ENCODE data around the gene HGF.

- TF ChIP-seq CTCF (conservative IDR thresholded peaks at IDR 0.05; ENCODE audit: low read depth, low read length) (no peak), EZH2 (IDR thresholded peaks at IDR 0.05; ENCODE audit: low read length, unreplicated experiment) (no peak), EZH2phosphoT487 (IDR thresholded peaks at IDR 0.05; ENCODE audit: borderline replicate concordance, low read length) (no peak)
Observed at GRCh38 chr7:81736091-81736490, 33.8 kb downstream of the HGF start.
